ENCODE measurements around the gene BBS7. TPM values are rescaled to one million over a fixed set of nuclear protein-coding genes. Genes with fewer than 3 reads are reported as not detected.
A peak's percentile ranks its signal among the peaks of the same experiment; 100 is the strongest.

BBS7 gene
- polyA plus RNA-seq, 3 donors: 4.2 to 6.6 (median 5.5) TPM

DNA sequence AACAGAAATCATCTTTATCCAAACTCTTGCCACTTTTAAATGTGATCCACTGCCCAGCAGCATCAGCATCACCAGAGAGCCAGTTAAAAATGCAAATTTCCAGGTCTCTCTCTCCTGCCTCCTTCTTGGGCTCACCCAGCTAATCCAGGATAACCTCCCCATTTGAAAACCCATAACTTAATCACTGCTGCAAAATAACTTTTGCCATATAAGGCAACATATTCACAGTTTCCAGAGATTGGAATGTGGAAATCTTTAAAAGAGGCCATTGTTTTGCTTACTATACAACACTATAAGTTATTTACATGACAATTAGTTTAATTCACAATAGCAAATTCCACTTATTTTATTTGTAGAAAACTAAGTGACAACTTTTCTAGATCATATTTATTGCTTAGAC lies 74.0 kb downstream of the BBS7 start:
- H3K4me1 Mint-ChIP-seq: peaks cover 16% of the 10 kb centered on the region
- no peak overlapping the region for H3K4me3 Mint-ChIP-seq
- H3K36me3 Mint-ChIP-seq: no peaks in the 10 kb centered on the region
- Histone ChIP-seq H3K27ac (ENCODE audit: low read depth in 1 of 2, low read length in 2 of 2) (no peak overlapping the region), H3K9ac (ENCODE audit: insufficient read depth, low read length, poor library complexity, severe bottlenecking) (no peak overlapping the region), H3K27me3 (ENCODE audit: control insufficient read depth in 2 of 2, insufficient read depth in 2 of 2, low read length in 2 of 2) (no peaks in the 10 kb centered on the region), H2AFZ (ENCODE audit: insufficient read depth, low read depth, low read length, poor library complexity, severe bottlenecking) (no peak overlapping the region), H3K4me2 (replicated peaks; ENCODE audit: extremely low read depth, low read length, poor library complexity, severe bottlenecking) (no peak overlapping the region), H3K79me2 (ENCODE audit: insufficient read depth, low read length) (peaks cover under 1% of the 10 kb centered on the region), H3K4me1 (ENCODE audit: control insufficient read depth in 1 of 2, insufficient read depth in 2 of 2, low read length in 2 of 2) (peaks cover 13 to 19% of the 10 kb centered on the region in 2 donors), H3K9me3 (replicated peaks in 1 of 2; ENCODE audit: control insufficient read depth in 1 of 2, insufficient read depth in 1 of 2, low read length in 2 of 2) (no peaks in the 10 kb centered on the region), H4K20me1 (ENCODE audit: insufficient read depth, low read length) (no peaks in the 10 kb centered on the region), H3K4me3 (replicated peaks in 1 of 3; ENCODE audit: low read depth in 2 of 3, low read length in 3 of 3) (no peak overlapping the region), H3K36me3 (replicated peaks in 1 of 2; ENCODE audit: control insufficient read depth in 1 of 2, insufficient read depth in 2 of 2, low read length in 2 of 2) (no peaks in the 10 kb centered on the region)
- H3K9me3 Mint-ChIP-seq: no peaks in the 10 kb centered on the region
- TF ChIP-seq, protein P1, sequence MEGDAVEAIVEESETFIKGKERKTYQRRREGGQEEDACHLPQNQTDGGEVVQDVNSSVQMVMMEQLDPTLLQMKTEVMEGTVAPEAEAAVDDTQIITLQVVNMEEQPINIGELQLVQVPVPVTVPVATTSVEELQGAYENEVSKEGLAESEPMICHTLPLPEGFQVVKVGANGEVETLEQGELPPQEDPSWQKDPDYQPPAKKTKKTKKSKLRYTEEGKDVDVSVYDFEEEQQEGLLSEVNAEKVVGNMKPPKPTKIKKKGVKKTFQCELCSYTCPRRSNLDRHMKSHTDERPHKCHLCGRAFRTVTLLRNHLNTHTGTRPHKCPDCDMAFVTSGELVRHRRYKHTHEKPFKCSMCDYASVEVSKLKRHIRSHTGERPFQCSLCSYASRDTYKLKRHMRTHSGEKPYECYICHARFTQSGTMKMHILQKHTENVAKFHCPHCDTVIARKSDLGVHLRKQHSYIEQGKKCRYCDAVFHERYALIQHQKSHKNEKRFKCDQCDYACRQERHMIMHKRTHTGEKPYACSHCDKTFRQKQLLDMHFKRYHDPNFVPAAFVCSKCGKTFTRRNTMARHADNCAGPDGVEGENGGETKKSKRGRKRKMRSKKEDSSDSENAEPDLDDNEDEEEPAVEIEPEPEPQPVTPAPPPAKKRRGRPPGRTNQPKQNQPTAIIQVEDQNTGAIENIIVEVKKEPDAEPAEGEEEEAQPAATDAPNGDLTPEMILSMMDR (IDR thresholded peaks at IDR 0.05): no peak
- peaks cover 3 to 11% (median 5%) of the 10 kb centered on the region in 3 donors for H3K27me3 Mint-ChIP-seq (ENCODE audit: low read depth in 3 of 3)
- H3K27ac Mint-ChIP-seq: no peak overlapping the region
- no peak for DNase-seq
- intact Hi-C loops (cut with micrococcal nuclease): no loop called here

DNA sequence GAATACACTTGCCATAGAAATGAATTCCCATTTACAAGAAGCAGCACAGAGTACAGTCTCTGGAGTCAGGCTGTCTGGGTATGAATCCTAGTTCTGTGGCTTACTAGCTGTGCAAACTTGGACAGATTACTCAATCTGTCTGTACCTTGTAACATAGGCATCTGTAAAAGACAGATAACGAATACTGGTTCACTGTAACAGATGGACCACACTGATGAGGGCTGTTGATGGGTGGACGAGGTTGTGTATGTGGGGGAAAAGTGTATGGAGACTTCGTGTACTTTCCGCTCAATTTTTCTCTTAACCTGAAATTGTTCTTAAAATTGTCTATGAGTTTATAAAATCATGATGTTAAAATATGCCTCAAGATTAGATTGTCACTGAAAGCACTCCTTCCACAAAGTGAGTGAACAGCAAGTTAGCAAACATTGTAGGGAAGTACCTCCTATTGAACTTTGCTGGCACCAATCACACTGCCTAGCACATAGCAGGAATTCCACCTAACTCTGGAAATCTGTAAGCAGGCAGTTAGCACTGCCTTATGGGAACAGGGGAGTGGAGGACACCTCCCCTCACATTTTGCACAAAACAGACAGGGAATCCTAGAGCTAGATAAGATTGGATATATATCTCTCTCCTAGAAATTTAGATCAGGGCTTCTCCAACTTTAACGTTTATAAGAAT lies 75.6 kb downstream of the BBS7 start:
- TF ChIP-seq, protein P1 (IDR thresholded peaks at IDR 0.05): no peak
- Histone ChIP-seq H3K9ac (ENCODE audit: insufficient read depth, low read length, poor library complexity, severe bottlenecking) (no peak overlapping the region), H4K20me1 (ENCODE audit: insufficient read depth, low read length) (no peaks in the 10 kb centered on the region), H2AFZ (ENCODE audit: insufficient read depth, low read depth, low read length, poor library complexity, severe bottlenecking) (no peak overlapping the region), H3K27me3 (ENCODE audit: control insufficient read depth in 2 of 2, insufficient read depth in 2 of 2, low read length in 2 of 2) (no peaks in the 10 kb centered on the region), H3K79me2 (ENCODE audit: insufficient read depth, low read length) (no peaks in the 10 kb centered on the region), H3K9me3 (replicated peaks in 1 of 2; ENCODE audit: control insufficient read depth in 1 of 2, insufficient read depth in 1 of 2, low read length in 2 of 2) (no peaks in the 10 kb centered on the region), H3K4me3 (replicated peaks in 1 of 3; ENCODE audit: low read depth in 2 of 3, low read length in 3 of 3) (no peak overlapping the region), H3K4me1 (ENCODE audit: control insufficient read depth in 1 of 2, insufficient read depth in 2 of 2, low read length in 2 of 2) (peaks cover 3 to 8% of the 10 kb centered on the region in 2 donors), H3K36me3 (replicated peaks in 1 of 2; ENCODE audit: control insufficient read depth in 1 of 2, insufficient read depth in 2 of 2, low read length in 2 of 2) (no peaks in the 10 kb centered on the region), H3K27ac (ENCODE audit: low read depth in 1 of 2, low read length in 2 of 2) (no peak overlapping the region), H3K4me2 (replicated peaks; ENCODE audit: extremely low read depth, low read length, poor library complexity, severe bottlenecking) (no peak overlapping the region)
- no peak for DNase-seq
- peaks cover 5 to 16% (median 8%) of the 10 kb centered on the region in 3 donors for H3K27me3 Mint-ChIP-seq (ENCODE audit: low read depth in 3 of 3)
- no peak overlapping the region for H3K4me3 Mint-ChIP-seq
- H3K9me3 Mint-ChIP-seq: no peaks in the 10 kb centered on the region
- peaks cover 7% of the 10 kb centered on the region for H3K4me1 Mint-ChIP-seq
- 90% methylated on average over 2 of the region's 5 CpGs for WGBS (ENCODE audit: insufficient coverage)
- H3K36me3 Mint-ChIP-seq: no peaks in the 10 kb centered on the region
- peak overlapping the region in 1 of 7 donors; percentile 15 for H3K27ac Mint-ChIP-seq
- intact Hi-C loops (cut with micrococcal nuclease): no loop called here
